ENCODE results near the gene TAF4B.
"Not testable (repeated sequence)": the region's sequence is repeated elsewhere in the genome, so short reads cannot be mapped to it uniquely, and the experiment has no call there.

TAF4B gene

DNA sequence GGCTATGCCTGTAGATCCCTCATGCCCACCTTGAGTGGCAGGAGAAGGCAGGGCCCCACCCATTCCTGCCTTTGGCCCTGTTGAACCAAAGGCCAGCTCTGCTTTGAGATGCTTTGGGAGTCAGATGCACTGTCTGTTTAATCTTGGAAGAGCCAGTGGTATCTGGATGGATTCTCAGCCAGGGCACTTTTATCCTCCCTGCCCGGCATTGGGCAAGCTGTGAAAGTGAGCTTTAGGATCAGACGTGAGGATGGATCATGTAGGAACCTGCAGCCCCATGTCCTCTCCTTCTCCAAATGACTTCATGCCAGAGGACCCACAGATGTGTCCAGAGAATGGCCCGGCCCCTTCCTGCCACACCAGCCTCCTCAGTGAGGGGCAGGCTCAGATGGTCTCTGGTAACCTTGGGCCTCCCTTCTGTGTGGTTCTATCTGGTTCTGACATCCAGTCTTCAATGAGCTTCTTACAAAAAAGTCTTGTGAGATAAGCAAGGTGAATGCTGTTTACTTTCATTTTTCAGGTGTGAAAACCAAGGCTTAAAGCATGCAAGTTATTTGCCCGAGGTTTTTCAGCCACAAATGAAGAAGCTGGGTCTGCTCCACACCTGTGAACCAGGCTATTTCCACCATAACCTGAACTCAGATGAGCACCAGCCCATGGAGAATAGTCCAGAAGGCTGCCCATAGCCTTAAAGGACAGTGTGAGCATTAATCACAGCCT is 198.3 kb downstream of the TAF4B start:
- DNase-seq (ENCODE audit: low read depth): no peak

DNA sequence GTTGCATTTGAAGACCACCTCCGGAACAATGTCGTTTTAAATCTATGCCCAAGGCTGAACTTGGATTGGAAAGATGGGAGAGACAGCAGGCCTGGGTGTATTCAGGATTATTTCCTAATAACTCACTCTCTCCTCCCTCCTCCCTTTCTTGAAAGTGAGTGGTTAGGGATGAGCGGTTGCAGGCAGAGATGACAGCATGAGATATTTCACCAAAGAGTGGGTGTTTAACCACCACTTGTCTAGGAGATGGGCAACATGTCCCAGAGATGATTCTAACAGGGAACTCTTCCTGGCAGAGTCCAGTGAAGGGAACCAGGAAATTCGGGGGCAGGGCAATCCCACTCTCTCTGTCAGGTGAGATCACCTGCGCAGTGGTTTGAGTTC is 198.9 kb downstream of the TAF4B start:
- no peak for DNase-seq (ENCODE audit: low read depth)

DNA sequence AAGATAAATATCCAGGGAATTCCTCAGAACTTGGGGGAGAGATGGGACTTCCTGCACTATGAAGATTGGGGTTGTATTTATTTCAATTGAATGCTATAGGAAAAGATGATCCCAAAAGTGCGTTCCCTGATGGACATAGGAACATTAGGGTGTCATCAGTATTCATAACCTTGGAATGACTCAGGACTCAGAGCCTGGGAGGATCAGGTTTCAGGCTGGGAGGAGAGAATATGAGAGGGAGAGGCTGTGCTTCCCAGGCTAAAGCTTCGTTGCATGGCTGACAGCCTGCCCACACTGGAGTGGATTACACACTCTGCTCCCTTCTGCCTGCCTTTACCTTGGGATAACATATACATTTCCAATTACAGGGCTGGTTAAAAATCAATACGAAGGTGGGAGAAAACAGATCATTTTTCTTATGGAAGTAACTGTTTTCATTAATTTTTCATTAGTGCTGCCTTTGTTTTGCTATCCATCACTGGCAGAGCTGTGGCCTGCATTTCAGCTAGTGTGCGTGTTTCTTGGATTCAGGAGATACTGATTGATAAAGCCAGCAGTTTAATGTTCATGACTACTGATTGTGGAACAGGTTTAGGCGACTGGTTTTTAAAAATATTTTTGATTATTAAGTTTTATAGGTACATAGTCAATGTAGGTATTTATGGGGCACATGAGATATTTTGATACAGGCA is 203.4 kb downstream of the TAF4B start:
- DNase-seq (ENCODE audit: low read depth): no peak

DNA sequence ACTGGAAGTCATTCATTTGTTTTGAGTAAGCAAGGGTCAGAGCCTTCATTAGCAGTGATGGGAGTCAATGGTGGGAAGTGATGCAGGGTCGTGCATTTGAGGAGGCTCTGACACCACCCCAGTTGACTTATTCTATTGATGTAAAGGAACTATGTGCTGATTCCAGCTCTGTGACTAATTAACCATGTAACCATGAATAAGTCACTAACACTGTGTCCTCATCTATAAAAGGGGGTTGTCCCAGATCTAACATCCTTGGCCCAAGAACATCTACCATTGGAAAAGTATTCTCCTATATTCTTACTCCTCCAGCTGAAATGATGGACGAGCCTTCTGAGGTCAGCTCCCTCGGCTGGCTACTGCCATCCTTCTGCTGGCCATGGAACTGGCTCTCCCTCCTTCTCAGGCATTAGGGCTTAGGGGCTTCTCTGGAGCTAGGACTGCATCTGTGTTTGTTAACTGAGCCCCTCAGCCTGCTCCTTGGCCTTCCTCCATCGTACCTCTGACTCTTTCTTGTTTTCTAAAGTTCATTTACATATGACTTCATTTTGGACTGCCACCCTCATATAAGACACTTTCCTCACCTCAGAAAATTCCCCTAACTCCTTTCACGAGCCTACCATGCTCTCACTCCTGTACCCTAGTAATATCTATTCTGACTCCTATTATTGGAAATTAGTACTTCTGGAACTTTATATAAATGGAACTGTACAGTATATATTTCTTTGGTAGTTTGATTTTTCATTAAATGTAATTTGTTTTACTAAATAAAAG is 206.6 kb downstream of the TAF4B start:
- no peak for DNase-seq (ENCODE audit: low read depth)

DNA sequence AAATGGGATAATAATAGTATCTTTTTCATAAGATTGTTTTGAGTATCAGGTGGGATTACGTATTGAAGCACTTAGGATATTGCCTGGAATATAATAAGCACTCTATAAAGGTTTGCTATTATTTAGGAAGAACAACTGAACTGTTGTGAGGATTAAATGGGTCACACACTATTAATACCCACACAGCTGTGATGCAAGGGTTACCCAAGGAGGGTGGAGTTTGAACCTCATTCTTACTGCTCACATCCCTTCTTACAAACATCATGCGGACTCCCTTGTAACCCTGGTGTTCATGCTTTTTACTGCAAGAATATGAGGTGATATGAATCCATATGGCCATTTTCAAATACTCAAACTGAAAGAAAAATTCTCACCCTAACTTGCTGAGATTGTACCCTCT is 208.6 kb downstream of the TAF4B start:
- no peak for DNase-seq (ENCODE audit: low read depth)

DNA sequence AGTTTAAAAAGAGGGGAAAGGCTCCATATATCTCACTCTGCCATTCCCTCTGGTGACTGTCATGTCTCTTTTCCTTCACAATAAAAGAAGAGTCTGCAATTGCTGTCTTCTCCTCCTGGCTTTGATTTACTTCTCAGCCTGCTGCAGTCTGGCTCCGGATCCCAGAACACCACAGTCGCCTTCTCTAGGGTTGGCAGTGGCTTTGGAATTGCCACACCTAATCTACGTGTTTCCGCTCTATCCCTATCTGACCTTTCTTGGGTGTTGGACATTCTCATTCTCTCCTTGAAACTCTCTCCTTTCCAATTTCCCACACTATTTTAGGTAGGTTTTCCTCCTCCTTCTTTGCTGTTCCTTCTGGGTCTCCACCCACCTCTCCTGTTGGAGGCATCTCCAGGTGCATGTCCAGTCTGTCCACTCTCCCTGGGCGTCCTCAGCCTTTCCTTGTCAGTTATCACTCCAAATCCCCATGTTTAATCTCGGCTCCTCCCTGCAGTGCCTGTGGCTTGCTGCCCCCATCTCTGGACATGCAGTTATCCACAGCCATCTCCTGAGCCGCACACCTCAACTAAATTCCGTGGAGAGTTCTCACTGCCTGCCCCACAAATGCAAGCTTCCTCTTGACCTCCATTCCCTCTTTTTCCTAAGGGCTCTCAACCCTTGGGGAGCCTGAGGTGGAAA is 209.3 kb downstream of the TAF4B start:
- no peak for DNase-seq (ENCODE audit: low read depth)

DNA sequence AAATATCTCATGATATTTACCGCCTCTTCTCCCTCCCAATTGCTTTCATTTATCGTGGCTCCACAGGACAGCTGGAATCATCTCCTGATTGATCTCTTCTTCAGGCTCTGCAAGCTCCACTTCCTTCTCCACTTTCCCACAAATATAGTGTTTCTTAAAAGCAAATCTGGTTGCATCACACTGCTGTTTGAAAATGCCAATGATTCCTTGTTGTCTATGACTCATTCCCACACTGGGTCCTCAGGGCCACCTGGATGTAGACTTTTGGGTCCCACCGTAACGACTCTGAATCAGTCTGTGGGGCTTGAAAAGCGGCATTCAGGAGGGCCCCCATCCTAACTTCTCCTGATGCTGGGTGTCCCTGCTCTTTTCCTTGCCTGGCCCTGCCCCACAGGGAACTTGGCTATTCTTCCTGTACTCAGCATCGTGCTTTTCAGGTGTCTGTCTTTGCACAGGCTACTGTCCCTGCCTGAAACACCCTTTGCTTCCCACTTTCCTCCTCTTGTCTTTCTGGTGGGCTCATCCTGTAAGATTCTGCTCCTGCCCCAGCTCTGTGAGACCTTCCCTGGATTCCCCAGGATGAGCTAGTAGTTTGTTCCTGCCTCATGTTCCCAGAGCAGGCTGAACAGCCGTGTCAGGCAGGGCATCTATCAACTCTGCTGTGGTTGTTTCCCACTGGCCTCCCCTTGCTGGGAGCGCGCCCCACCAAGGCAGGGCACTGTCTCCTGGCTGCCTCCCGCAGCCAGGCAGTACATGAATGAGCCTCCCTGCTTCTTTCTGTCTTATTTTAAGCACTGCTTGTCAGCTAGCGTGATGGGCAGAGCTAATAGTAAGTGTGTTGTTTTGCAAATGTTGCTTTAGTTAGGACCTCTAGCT is 210.2 kb downstream of the TAF4B start:
- DNase-seq (ENCODE audit: low read depth): no peak

DNA sequence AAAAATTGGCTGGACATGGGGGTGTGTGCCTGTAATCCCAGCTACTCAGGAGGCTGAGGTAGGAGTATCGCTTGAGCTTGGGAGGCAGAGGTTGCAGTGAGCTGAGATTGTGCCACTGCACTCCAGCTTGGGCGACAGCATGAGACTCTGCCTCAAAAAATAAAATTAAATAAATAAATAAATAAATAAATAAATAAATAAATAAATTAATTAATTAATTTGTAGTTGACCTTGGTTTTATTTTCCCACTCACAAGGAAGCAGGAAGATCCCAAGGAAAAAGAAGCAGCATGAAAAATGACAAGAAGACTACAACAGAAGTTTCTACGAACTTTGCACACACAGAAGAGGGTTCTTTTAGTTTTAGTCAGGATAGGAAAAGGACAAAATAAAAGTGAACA is 211.4 kb downstream of the TAF4B start:
- not testable (repeated sequence) for DNase-seq (ENCODE audit: low read depth)

DNA sequence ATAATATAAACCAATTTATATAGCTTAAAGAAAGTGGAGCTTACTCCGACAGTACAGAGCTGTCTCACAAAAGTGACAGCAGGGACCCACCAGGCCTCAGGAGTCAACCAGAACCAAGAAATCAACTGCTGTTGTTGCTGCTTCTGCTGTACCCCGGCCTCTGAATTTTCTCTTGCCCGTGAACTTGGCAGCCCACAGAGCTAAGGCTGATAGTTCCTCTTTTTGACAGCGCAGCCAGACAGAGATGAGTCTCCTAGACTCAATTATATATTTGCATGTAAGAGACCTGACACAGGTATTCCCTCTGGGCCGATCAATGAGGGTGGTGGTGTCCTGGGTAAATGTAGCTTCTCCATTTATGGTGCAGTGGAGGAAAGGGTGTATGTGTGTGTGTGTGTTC is 212.7 kb downstream of the TAF4B start:
- no peak for DNase-seq (ENCODE audit: low read depth)

DNA sequence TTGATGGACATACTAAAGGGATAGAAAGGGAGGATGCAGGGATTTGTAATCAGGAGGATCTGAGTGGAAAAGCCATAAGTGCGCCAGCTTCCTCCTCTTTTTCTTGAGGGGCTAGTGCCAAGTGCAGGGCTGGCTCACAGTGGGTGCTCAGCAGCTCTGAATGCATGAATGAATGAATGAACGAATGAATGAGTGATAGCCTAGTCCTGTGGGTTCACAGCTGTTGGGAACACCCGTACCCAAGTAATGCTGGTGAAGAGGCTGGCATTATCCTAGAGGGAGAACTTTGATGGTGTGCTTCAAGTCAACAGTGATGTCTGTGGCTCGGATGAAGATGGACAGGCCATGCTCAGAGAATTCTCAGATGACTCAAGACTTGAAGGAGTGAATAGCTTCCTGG is 213.3 kb downstream of the TAF4B start:
- DNase-seq (ENCODE audit: low read depth): no peak

DNA sequence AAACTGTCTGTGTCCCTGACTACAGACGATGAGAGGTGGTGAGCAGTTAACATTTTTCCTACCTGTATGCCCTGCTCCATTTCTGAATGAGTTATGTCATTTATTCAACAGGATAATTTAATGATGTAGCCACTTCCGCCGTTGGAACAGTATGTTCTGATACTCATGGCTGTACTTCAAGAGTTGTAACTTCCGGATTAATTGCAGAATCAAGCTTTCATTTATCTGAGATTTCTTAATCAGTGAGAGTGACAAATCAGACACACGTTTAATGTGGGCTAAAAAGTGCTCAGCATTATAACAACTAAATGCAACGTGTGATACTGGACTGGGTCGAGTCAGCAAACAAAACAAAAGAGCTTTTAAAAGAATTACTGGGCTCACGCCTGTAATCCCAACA is 214.4 kb downstream of the TAF4B start:
- DNase-seq (ENCODE audit: low read depth): no peak

All from stimulated activated CD8-positive, alpha-beta memory T cell treated with anti-CD3 and anti-CD28 coated beads, Interleukin-4, amount 100 ng/mL, for 24 hours (primary cell).